Stimulated activated CD4-positive, alpha-beta T cell treated with anti-CD3 and anti-CD28 coated beads, Interleukin-1b, Interleukin-23, amount 100 ng/mL, for 48 hours (primary cell): ENCODE measurements around the gene GH1.
"Not testable (repeated sequence)": the region's sequence is repeated elsewhere in the genome, so short reads cannot be mapped to it uniquely, and the experiment has no call there.

ENCODE experiments used
- DNase-seq: peaks from one replicate; pipeline ENCODE4 v3.0.0-alpha.2; 2020

The GH1 gene

DNA sequence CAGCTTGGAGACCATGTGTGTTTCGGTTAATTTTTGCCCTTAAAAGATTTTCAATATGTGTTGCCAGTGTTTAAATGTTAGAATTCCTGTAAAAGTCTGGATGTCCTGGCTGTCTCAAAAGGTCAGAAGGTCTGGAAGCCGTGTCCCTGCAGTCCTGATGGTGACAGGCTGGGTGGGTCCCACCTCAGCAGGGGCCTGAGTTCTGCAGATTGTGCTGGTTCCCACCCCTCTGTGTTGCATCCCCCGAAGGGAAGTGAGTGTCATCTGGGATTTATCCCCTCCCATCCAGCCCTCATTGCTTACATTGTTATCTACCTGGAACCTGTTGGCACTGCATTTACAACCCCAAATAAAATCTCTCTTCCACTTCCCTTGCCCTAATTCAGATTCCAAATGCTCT lies 24.6 kb downstream of the GH1 start:
- DNase-seq, result not testable (repeated sequence)

GRCh38 chr17:63892316-63893037 lies 26.2 kb downstream of the GH1 start:
- not testable (repeated sequence) for DNase-seq

DNA sequence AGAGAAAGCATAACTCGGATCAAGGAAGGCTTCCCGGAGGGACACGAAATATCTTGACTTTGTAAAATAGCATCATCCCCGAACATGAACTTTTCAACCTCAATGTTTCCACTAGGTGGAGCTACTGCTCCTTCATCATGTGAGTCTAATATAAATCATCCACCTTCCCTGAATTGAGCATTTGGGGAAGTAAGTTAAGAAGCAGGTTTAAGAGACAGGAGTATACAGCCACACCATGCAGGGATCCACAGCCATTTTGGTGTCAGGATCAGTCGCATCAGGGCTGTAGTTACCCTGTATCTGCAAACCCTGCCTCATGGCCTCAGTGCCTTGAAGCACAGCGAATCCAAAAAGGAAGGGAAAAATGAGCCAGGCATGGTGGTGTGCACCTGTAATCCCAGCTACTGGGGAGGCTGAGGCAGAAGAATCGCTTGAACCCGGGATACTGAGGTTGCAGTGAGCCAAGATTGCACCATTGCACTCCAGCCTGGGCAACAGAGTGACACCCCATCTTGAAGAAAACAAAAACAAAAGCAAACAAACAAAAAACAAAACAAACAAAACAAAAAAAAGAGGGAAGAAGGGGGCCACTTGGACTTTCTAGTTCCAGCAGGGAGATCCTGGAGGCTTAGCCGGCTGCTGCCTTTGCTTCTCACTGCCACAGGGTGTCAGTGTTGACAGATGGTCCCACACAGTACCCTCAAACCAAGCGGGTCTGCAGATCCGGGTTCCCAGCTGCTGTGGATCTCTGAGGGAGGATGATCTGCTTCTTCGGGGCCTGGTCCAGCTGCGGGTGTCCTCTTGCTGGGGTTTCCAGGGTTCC lies 29.4 kb downstream of the GH1 start:
- DNase-seq, result not testable (repeated sequence)

DNA sequence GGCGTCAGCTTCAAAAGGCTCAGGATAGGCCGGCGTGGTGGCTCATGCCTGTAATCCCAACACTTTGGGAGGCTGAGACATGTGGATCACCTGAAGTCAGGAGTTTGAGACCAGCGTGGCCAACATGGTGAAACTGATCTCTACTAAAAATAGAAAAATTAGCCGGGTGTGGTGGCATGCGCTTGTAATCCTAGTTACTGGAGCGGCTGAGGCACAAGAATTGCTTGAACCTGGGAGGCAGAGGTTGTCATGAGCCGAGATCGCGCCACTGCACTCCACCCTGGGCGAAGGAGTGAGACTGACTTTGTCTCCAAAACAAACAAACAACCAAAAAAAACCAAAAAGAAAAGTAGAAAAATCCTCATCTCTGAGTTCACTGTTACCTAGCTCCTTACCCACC lies 33.5 kb downstream of the GH1 start:
- DNase-seq, result not testable (repeated sequence)

DNA sequence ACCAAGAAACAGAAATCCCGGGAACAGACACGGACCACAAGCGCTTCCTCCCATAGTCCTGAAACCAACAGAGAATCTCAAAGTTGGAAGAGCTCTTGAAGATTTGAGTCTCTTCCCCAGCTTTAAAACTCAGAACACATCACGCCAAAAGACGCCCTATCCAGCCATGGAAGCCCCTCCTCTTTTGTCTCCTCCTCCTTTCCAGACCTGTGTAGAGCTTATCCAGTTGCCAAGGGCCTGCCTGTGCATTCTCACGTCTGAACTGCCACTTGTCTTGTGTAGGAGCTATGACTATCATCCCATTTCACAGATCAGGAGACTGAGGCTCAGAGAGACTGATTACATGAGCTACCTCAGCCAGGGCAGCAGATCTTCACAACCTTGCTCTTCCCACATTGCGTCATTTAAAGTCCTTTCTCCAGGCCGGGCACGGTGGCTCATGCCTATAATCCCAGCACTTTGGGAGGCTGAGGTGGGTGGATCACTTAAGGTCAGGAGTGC lies 36.0 kb downstream of the GH1 start:
- not testable (repeated sequence) for DNase-seq

GRCh38 chr17:63881935-63882601 lies 36.6 kb downstream of the GH1 start, which contains the start of gene GH2:
TSS of gene GH2 (minus strand) at chr17:63881944. CDS start at chr17:63881801, 143 bp downstream.
- DNase-seq, result peak; percentile 66

GRCh38 chr17:63881337-63881736 lies 37.3 kb downstream of the GH1 start:
- DNase-seq, result not testable (repeated sequence)

DNA sequence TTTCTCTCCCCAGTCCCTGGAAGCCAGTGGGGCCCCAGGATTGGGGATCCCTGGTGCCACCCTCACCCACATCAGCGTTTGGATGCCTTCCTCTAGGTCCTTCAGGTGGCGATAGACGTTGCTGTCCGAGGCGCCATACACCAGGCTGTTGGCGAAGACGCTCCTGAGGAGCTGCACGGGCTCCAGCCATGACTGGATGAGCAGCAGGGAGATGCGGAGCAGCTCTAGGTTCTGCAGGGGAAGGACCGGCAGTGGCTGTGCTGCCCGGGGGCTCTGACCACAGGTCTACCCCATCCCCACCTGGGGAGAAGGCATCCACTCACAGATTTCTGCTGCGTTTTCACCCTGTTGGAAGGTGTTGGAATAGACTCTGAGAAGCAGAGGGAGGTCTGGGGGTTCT lies 37.9 kb downstream of the GH1 start:
- DNase-seq, result no peak

- DNase-seq, result not testable (repeated sequence)
These were observed 40.2 kb downstream of the GH1 start for GRCh38 chr17:63878413-63878812.

GRCh38 chr17:63874693-63875092 lies 43.9 kb downstream of the GH1 start:
- DNase-seq, result not testable (repeated sequence)

DNA sequence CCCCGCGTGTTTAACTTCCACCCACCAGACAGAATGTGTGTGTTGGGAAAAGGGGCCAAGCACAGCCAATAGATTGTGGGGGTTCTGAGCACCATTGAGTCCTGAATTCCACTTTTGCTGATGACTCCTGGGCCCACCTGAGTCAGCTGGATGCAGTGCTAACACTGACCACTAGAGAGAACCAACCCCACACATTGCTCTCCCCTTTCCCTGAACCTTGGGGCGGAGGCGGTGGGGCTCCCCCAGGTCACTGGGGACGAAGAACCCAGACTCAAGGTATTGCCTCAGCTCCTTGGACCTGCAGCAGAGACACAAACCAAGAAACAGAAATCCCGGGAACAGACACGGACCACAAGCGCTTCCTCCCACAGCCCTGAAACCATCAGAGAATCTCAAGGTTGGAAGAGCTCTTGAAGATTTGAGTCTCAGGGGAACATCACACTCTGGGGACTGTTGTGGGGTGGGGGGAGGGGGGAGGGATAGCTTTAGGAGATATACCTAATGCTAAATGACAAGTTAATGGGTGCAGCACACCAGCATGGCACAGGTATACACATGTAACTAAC lies 44.5 kb downstream of the GH1 start:
- DNase-seq, result not testable (repeated sequence)

DNA sequence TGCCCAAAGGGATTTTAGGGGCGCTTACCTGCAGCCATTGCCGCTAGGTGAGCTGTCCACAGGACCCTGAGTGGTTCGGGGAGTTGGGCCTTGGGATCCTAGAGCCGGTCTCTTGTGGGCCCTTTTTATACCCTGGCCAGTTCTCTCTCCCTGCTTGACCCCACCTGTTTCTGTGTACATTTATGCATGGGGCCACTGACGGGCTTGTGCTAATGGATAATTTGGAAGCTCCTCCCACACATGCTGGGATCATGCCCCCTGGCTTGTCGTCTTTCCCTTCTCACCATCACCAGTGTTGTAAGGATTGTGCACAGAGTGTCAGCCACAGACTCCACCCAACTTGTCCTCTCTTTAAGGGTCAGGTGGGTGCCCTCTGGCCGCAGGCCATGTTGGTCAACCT lies 45.1 kb downstream of the GH1 start, which contains the start of gene CSH2:
Gene CSH2 (minus strand): TSS at position 101 of the 400 bp plus-strand sequence. CDS start 63 bp downstream, at position 38.
- not testable (repeated sequence) for DNase-seq

- DNase-seq, result not testable (repeated sequence)
These were observed 46.8 kb downstream of the GH1 start for GRCh38 chr17:63871646-63872365.

DNA sequence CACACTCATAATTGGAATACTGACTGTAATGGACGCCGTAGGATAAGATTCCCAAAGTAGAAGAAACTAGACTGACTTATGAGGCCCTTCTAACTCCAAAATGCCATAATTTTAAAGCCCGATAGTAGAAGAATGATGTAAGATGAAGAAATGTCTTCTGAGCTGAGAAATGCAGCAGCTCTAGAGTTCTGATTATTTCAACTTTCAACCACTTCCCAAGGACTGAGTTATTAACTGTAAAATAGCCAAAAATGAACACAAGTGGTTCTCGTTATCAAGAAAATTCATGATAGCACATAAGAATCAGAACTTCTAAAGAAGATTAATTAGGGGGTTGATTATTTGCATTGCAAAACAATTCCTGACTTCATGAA lies 48.4 kb downstream of the GH1 start:
- DNase-seq, result not testable (repeated sequence)

DNA sequence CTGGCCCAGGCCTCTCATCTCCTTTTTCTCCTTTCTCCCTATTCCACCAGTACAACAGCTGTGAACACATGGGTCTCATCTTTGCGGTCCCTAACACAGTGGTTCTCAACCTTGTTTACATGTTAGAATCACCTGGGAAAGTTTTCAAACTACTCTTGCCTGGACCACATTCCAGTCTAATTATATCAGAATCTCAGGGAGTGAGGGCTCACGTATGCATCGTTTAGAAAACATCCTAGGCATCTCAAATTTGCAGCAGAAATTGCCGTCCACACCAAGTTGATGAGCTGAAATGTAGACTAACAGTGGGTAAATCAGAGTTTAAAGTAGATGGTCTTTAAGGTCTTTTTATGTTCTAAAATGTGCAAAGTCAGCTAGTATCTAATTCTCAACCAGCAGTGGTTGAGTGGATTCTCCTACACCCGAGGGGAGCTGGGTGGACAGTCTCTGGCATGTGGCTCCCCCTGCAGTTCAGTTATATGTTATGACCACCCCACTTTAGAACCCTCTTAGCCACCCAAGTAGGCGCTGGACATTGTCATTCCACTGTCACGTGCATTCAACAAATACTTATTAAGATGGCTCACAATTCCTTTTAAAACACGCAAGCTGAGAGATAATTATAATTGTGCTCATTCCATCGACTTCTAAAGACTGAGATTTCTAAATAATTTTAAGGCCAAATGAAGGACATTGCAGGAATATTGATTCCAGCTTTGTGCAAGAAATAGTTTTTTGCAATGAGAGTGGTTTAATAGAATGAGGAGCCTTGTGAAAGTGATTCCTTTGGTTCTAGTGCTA lies 48.9 kb downstream of the GH1 start:
- DNase-seq, result not testable (repeated sequence)
